ENCODE measurements around the gene CDK6. TPM values are rescaled to one million over a fixed set of nuclear protein-coding genes. Genes with fewer than 3 reads are reported as not detected.
A peak's percentile ranks its signal among the peaks of the same experiment; 100 is the strongest.

CDK6 gene
- total RNA-seq, 6 experiments from 2014 or later: 6.9 to 23.7 (median 17.0) TPM

GRCh38 chr7:92647011-92647625 is 189.3 kb downstream of the CDK6 start:
- H3K9me3 ChIP-seq: no peaks in the 10 kb centered on the region
- no peaks in the 10 kb centered on the region for H3K4me1 ChIP-seq

GRCh38 chr7:92645114-92646061 is 191.0 kb downstream of the CDK6 start:
- H3K4me3 ChIP-seq: no peak overlapping the region
- no peaks in the 10 kb centered on the region for H3K27me3 ChIP-seq
- ATAC-seq (peak; percentile 52 to 75 (median 64)), DNase-seq (no peak)
- H3K36me3 ChIP-seq: no peaks in the 10 kb centered on the region
- H3K27ac ChIP-seq: no peak overlapping the region
- no peak for TF ChIP-seq CTCF (IDR thresholded peaks at IDR 0.05)
- no peak for TF ChIP-seq POLR2A (IDR thresholded peaks at IDR 0.05)
- intact Hi-C loops (cut with DNase I): no loop called here
- H3K4me1 ChIP-seq: no peaks in the 10 kb centered on the region
- H3K9me3 ChIP-seq: no peaks in the 10 kb centered on the region
- 40% methylated on average over 11 of the region's 11 CpGs for whole genome bisulfite sequencing (ENCODE audit: insufficient coverage, low coverage, low lambda C conversion rate, missing lambda C conversion rate)

More at GRCh38 chr7:92647011-92647625, 189.3 kb downstream of the CDK6 start:
- H3K36me3 ChIP-seq: no peaks in the 10 kb centered on the region
- no peaks in the 10 kb centered on the region for H3K27me3 ChIP-seq
- intact Hi-C loops (cut with DNase I): no loop called here
- H3K27ac ChIP-seq: no peak overlapping the region
- DNase-seq (no peak), ATAC-seq (no peak)
- 66% methylated on average over 4 of the region's 5 CpGs for WGBS (ENCODE audit: insufficient coverage, low coverage, low lambda C conversion rate, missing lambda C conversion rate)
- no peak for TF ChIP-seq CTCF (IDR thresholded peaks at IDR 0.05)
- TF ChIP-seq POLR2A (IDR thresholded peaks at IDR 0.05): no peak
- H3K4me3 ChIP-seq: no peak overlapping the region

GRCh38 chr7:92644406-92645113 is 191.8 kb downstream of the CDK6 start:
- H3K9me3 ChIP-seq: no peaks in the 10 kb centered on the region
- DNase-seq: no peak
- ATAC-seq: peak in 1 of 4 donors; percentile 25
- no peak overlapping the region for H3K4me3 ChIP-seq
- H3K36me3 ChIP-seq: no peaks in the 10 kb centered on the region
- H3K27me3 ChIP-seq: no peaks in the 10 kb centered on the region
- H3K27ac ChIP-seq: no peak overlapping the region
- intact Hi-C loops (cut with DNase I): no loop called here
- H3K4me1 ChIP-seq: no peaks in the 10 kb centered on the region
- TF ChIP-seq POLR2A (IDR thresholded peaks at IDR 0.05) (no peak), CTCF (IDR thresholded peaks at IDR 0.05) (no peak)
- 96% methylated on average over 4 of the region's 6 CpGs for WGBS (ENCODE audit: insufficient coverage, low coverage, low lambda C conversion rate, missing lambda C conversion rate)

- 74% methylated on average over 2 of the region's 2 CpGs for WGBS (ENCODE audit: insufficient coverage, low coverage, low lambda C conversion rate, missing lambda C conversion rate)
- no peak overlapping the region for H3K4me3 ChIP-seq
- H3K27me3 ChIP-seq: no peaks in the 10 kb centered on the region
- no peak for DNase-seq
- no peak overlapping the region for H3K27ac ChIP-seq
- TF ChIP-seq POLR2A (IDR thresholded peaks at IDR 0.05) (no peak), CTCF (IDR thresholded peaks at IDR 0.05) (no peak)
- ATAC-seq: no peak
- H3K36me3 ChIP-seq: no peaks in the 10 kb centered on the region
- H3K9me3 ChIP-seq: no peaks in the 10 kb centered on the region
- intact Hi-C loops (cut with DNase I): no loop called here
- H3K4me1 ChIP-seq: no peaks in the 10 kb centered on the region
These were observed 192.6 kb downstream of the CDK6 start for GRCh38 chr7:92643821-92644220.

All from right lobe of liver (tissue), 6 donors.